Measurements from ENCODE around the gene ZFYVE26.
"Not testable (repeated sequence)": the region's sequence is repeated elsewhere in the genome, so short reads cannot be mapped to it uniquely, and the experiment has no call there.

Gene ZFYVE26

DNA sequence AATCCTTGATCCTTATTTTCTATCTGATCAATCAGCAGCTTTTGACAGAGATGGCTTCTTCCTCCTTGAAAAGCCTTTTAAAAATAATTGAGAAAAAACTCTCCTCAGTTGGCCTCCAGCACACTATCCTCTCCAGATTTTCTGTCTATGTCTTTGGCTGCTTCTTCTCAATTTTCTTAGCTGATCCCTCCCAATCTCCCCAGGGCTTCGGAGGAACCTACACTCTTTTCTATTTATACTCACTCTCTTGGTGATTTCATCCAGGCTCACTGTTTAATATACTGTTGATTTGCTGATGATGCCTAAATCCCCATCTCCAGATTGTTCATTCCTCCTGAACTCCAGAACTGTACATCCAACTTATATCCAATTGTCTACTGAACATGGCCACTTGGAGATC, 59.9 kb downstream of the ZFYVE26 start:
- DNase-seq (ENCODE audit: low read depth, low spot score): no peak

DNA sequence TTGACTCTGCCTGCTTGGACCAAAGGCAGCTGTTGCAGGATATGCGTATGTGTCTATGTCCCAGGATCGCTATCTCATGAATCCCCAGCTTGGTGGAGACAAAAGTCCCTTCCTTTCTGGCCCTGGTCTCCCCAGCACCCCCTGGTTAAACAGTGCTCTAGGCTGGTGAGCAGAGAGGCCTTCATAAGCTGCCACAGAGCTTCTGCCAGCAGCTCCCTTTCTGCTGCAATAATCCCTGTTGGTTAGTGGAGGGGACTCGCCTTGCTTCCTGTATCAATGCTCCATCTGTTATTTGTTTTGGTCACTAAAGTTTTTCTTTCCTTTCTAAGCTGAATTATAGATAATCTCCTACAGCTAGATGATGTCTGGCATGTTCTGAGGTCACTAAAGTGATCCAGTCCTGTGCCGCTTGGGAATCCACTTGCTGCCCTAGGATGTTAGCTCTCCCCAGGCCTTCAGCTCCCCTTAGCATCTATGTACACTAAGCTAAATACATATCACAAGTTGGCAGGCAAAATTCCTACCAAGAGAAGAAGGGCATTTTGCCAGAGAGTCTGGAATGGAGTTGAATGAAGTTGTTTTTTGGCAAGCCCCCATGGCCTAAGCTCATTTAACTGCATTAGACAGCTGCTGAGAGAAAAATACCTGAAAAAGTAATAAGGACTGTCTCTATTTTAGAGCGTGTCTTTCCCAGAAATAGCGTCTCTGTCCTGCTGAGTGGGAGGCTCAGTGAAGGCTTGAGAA, 66.9 kb downstream of the ZFYVE26 start:
- DNase-seq (ENCODE audit: low read depth, low spot score): no peak

DNA sequence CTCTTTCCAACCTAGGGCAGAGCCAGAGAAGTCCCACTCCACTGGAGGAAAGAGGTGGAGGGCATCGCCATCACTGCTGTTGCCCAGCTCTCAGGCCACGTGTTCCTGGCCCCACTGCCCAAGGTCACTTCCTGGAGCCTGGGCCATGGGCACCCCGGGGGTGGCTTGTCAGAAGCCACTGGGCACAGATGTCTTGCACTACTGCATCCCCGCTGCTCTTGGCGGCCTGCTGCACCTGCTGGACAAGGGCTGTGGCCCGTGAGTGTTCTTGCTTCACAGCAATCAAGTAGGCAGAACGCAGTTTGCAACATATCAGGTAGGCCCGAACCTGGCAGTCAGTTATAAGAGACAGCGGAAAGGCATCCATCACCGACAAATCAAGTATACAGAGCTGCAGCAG, 68.1 kb downstream of the ZFYVE26 start:
- no peak for DNase-seq (ENCODE audit: low read depth, low spot score)

DNA sequence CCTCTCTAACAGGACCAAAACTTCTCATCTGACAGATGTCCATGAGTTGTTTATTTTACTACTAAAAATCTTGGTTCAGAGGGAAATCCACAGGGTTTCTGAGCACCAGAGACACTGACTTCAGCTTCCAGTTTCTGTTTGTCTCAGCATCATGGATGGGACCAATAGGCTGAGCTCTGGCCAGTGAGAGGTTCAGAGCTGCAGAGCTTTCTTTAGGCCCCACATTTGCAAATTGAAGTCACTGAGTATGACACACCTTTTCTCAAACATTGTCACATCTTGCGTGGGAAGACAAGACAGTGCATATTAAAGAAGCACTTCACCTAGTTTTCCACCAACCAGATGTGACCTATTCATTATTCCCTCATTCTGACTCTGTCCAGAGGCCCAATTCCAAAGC, 69.5 kb downstream of the ZFYVE26 start:
- DNase-seq (ENCODE audit: low read depth, low spot score): no peak

DNA sequence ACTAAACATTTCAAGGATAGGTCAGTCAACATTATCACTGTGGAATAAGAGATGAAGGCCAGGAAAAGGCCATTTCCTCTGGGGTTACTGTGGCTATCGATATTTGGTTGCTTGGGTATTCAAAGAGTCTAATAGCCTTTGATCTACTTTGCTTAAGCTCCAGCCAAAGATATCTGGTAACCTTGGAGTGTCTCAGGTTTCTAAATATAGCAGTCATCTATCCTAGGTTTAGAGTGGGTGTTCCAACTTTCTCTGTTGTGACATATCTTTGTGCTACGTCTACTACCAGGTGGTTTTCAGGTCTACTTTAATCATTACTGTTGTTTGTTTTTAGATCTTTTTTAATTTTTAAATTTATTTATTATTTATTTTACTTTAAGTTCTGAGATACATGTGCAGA, 72.3 kb downstream of the ZFYVE26 start:
- DNase-seq (ENCODE audit: low read depth, low spot score): no peak

DNA sequence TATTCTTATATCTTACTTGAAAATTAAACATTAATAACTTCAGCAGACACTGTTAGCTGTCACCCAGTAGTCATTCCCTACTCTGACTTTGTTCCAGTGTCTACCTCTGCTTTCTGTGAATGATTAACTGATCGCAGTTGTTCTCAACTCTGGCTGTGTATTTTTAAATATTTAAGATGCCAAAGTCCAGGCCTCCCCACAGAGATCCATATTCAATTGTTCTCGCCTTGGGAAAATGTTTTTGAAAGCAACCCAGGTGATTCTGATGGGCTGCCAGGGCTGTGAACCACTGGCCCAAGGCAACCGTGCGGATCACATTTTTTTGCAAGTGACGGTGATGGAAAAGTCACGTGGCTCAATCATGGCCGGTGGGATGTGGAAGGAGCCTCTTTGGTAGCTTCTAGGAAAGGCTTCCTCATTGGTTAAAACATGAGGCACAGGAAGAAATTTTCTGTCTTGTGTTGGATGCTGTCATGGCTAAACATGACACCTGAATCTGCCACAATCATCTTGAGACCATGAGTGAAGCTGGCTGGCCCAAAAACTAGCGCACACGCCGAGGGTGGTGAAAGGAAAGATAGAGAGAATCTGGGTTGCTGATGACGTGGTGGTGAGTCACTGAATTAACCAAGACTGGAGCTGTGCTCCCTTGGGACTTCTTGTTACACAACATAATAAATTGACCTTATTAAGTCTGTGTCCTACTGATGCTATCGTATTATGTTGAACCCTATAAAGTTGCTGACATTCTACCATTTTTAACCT, 77.5 kb downstream of the ZFYVE26 start:
- DNase-seq (ENCODE audit: low read depth, low spot score): peak; percentile 62

DNA sequence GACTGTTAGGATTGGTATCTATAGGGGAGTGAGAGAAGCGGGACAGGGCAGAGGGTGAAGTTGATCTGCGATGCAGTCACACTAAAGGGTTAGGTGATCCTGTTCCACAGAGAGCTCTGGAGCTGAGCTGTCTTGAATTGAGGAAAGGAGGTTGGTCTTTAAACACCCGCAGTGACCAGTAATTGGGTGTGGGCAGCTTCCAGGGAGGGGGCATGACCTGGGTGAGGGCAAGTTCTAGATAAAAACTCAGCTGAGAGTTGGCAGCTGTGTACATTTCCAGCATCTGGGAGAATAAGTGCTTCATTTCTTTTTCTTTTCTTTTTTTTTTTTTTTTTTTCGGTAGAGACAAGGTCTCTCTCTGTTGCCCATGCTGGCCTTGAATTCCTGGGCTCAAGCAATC, 79.6 kb downstream of the ZFYVE26 start:
- no peak for DNase-seq (ENCODE audit: low read depth, low spot score)

DNA sequence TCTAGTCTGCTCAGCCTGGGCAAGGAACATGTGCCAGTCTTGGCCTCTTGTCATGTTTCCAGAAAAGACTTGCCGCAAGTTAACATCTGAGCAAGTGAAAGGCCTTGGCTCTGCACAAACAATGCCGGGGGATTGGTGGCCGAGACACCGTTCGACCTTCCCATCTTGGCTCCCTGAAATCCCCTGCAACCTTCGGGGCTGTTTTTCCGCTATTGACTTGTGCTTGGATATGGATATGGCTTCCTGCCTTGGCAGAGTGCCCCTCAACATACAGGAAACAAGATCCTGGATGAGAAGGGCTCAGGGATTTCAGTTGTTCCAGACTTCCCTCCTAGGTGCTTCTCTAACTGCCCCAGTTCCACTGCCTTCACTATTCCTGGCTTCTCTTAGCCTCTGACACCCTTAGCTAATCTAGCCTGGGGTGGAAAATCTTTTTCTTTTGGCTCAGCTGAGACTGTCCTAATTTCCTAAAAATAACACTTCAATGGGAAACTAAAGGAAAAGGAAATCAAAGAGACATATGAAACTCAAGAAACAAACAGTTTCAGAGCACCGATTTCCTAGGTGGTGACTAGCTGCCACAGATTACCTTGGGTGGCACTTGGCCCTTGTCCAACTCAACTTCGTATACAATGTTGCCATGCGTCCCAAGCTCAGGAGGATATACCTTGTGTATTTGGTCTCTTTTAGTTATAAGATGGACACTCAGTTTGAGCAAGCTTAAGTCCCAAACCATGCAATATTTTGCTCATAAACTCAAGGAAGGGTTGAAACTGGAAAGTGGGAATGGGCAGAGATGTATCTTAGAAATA, 80.8 kb downstream of the ZFYVE26 start:
- DNase-seq (ENCODE audit: low read depth, low spot score): no peak

DNA sequence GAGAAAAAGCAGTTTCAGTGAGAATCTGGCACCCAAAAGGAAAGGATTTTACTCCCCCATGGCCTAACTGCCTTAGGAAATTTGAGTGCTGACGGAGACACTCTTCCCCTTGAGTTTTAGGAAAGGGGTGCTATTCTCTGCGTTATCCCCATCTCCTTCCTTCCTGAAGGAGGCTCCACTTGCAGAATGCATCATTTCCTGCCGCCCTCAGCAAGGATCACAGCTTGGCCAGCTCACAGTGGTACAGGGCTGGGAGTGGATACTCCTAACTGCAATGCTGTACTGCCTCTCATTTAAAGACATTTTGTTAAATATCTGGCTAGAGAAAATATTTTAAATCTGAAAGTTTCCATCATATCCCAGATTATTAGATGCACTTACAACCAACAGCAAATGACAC, 81.7 kb downstream of the ZFYVE26 start:
- no peak for DNase-seq (ENCODE audit: low read depth, low spot score)

DNA sequence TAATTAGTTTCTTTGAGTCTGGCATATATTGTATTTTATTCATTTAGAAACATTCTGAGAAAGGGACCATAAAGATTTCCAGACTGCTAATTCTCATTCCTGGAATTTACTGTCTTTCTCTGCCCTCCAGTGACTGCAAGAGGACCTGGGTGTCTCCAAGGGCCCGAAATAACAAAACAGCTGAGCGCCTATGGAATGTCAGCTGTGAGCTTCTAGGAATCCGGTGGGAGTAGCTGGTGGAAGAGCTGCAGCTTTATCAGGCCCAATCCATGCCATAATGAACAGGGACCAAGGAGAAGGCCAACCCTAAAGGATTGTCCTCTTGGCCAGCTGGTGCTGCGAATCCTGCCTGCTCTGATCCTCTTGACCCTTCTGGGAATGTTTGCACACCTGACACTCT, 82.8 kb downstream of the ZFYVE26 start:
- DNase-seq (ENCODE audit: low read depth, low spot score): no peak

DNA sequence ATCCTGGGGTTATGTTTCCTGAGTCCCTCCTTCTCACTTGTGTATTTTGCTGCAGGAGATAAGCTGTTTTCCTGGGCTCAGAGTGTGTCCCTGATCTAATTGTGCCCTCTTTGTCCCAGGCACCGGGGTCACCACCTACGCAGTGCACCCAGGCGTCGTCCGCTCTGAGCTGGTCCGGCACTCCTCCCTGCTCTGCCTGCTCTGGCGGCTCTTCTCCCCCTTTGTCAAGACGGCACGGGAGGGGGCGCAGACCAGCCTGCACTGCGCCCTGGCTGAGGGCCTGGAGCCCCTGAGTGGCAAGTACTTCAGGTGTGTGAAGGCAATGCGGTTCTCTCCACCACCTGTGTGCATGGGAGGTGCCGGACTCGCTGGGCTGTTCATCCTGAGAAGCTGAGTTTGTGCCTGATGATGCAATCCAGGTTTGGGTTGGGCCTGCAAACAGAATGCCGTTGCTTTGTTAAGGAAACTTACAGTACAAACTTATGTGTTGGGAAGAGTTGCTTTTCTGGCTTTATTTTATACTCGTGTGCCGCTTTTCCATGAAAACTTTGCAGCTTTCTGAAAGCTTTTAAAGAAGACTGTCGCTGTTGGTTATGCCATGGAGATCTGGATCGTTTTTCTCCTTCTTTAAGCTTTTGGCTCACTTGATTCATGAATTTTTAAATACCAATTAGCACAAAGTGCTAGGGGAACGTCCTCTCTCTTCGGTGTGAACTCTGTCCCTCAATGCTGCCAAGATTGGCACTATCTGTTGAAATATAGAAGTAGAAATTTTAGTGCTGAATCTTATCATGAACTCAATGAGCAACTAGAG, 87.1 kb downstream of the ZFYVE26 start:
- DNase-seq (ENCODE audit: low read depth, low spot score): no peak

DNA sequence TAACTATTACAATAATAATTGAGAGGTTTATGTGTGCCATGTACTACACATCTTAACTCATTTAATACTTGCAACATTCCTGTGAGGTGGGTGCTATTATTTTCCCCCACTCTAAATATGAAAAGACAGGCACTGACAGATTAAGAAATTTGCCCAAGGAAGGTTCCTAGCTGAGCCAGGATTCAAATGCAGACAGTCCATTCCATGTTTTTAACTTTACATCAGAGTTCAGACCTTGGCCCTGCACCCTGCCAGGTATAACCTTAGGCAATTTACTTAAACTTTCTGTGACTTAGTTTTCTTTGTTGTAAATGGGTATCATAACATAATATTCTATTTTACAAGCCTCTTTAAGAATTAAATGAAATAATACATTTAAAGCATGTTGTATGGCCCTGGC, 88.1 kb downstream of the ZFYVE26 start:
- DNase-seq (ENCODE audit: low read depth, low spot score): no peak

DNA sequence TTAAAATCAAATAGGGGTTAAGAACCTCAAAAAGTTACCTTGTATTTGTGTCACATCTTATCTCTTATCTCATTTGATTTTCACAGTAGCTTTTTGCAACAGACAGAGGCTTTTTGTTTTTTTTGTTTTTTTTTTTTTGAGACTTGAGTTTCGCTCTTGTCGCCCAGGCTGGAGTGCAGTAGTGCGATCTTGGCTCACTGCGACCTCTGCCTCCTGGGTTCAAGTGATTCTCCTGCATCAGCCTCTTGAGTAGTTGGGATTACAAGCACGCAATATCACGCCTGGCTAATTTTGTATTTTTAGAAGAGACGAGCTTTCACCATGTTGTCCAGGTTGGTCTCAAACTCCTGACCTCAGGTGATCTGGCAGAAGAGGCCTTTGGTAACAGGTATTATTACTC, 89.0 kb downstream of the ZFYVE26 start:
- no peak for DNase-seq (ENCODE audit: low read depth, low spot score)

DNA sequence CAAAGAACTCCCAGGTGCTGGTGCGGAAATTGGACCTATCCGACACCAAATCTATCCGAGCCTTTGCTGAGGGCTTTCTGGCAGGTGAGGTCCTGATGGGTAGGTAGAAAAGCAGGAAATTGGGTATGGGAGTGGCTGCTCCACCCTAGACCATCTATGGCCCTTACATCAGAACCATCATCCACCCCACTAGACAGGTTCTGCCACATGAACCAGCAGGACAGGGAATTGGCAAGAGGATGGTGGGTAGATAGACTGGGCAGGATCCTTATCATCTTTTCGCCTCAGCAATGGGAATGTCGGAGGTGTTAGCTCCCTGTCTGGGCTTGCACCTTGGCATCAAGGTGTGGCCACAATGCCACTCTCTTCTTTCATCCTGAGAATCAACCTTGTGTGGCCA, 91.2 kb downstream of the ZFYVE26 start:
- DNase-seq (ENCODE audit: low read depth, low spot score): no peak

DNA sequence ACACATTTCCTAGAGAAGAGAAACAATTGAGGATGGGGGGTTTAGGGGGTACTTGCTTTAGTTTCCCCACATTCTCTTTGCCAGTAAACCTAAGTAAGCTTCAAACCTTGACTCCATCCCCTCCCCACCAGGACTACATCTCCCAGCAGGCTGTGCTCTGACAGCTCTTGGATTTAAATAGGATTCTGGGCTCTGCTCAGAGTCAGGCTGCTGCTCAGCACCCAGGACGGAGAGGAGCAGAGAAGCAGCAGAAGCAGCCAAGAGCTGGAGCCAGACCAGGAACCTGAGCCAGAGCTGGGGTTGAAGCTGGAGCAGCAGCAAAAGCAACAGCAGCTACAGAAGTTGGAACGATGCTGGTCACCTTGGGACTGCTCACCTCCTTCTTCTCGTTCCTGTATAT, 94.1 kb downstream of the ZFYVE26 start:
- DNase-seq (ENCODE audit: low read depth, low spot score): no peak

DNA sequence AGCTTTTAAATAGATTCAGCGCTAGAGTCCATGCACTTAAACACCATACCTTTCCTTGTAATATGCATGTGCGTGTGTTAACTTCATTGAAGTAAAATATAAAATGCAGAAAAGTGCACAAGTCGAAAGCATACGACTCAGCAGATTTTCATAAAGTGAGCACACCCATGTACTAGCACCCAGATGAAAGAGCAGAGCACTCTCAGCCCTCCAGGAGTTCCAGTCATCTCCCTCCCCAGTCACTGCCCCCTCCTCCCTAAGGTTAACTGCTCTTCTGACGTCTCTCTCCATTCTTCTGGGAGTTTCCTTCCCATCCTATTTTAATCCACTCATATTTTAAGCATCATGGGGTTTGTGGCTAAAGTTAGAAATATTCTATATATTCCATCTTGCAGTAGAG, 94.5 kb downstream of the ZFYVE26 start:
- DNase-seq (ENCODE audit: low read depth, low spot score): no peak

DNA sequence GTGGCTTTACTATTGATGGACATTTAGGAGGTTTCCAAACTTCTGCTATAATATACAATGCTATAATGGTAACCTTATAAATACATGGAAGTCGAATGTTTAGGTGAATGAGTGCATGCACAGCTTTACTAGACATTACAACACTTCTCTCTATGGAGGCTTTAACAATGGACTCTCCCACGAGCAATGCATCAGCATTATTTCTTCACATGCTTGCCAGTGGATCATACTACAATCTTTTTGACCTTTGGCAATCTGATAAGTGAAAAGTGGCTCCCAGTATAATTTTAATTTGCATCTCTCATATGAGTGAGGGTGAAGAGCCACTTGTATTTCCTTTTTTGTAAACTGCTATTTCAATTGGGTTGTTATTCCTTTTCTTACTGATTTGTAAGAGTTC, 96.5 kb downstream of the ZFYVE26 start:
- no peak for DNase-seq (ENCODE audit: low read depth, low spot score)

DNA sequence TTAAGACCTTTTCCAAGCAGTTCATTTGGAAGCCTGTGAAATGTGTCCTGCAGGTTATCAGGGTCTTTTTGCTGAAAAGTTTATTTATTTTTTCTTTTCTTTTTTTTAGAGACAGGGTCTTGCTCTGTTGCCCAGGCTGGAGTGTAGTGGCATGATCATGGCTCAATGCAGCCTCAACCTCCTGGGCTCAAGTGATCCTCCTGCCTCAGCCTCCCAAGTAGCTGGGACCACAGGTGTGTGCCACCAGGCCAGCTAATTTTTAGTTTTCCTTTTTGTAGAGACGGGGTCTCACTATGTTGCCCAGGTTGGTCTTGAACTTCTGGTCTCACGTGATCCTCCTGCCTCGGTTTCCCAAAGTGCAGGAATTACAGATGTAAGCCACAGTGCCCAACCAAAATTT, 97.0 kb downstream of the ZFYVE26 start:
- not testable (repeated sequence) for DNase-seq (ENCODE audit: low read depth, low spot score)

DNA sequence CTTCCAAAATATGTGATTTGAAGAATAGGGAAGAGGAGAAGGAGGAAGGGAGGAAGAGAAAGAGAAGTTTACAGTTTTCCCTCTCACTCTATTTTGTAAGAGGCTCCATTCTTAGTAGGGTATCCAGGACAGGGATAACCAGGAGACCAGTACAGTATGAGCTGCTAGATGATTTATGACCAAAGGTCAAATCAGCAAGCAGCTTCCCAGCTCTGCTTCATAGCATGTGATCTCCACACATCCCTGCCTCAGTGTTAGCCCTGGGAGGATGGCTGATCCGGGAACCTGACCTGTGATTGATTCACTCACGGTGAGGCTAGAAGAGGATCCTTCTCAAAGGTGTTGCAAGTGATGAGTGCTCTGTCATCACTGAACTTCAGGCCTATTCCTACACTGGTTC, 98.1 kb downstream of the ZFYVE26 start:
- DNase-seq (ENCODE audit: low read depth, low spot score): no peak

DNA sequence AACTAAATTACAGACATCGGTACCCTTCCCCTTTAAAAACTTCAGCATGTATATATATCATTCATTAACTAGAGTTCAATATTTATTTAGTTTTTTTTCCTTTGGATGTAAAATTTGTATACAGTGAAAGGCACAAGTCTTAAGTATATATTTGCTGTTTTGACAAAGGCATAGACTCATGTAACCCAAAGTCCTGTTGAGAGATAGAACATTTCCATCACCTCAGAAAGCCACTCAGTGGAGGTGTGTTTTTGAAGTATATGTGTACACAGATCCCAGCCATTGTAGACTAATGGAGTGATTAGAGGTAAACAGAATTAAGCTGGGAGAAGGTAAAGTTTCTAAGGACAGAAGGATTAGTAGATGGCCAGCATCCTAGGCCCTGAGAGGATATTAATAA, 99.3 kb downstream of the ZFYVE26 start:
- DNase-seq (ENCODE audit: low read depth, low spot score): no peak

DNA sequence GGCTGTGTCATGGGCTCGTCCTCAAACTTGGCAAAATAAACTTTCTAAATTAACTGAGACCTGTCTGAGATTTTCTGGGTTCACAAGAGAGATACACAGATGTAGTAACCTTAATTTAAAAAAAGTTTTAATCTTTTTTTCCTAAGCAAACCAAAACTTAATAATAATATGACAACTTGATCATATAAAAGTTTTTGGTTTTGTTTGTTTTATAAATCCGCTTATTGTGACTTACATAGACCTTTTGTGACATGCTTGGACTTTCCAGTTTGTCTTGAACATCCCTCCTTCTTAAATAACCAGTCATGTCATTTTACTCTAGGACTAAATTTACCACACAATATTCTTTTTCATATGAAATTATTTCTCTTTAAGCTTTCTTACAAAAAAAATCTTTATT, 106.2 kb downstream of the ZFYVE26 start:
- DNase-seq (ENCODE audit: low read depth, low spot score): no peak

DNA sequence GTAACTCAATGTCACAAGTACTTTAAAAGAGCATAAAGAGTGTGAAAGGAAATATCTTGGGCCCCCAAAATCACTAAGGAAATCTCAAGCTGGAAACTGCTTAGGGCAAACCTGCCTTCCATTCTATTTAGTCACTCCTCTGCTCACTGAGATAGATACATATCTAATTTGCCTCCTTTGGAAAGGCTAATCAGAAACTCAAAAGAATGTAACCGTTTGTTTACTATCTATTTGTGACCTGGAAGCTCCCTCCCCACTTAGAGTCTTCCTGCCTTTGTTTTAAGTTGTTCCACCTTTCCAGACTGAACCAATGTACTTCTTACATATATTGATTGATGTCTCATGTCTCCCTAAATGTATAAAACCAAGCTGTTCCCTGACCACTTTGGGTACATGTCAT, 106.6 kb downstream of the ZFYVE26 start:
- not testable (repeated sequence) for DNase-seq (ENCODE audit: low read depth, low spot score)

Measured in smooth muscle cell of the brain vasculature (primary cell).